Glutamatergic neuron (in vitro differentiated cells): ENCODE results near the gene TXNDC12. TPM values are rescaled to one million over a fixed set of nuclear protein-coding genes. Genes with fewer than 3 reads are reported as not detected.

Experiments used
- DNase-seq: peaks from one replicate; pipeline ENCODE4 v3.0.0; 2022
- H3K27ac Mint-ChIP-seq: one replicate; pipeline ENCODE4 v1.8.0; 2020; ENCODE audit warnings: mild to moderate bottlenecking, mixed read lengths, inconsistent platforms; ENCODE audit not compliant: unreplicated experiment
- H3K27me3 Mint-ChIP-seq: one replicate; pipeline ENCODE4 v1.8.0; 2020; ENCODE audit warnings: mild to moderate bottlenecking, moderate library complexity, mixed read lengths, inconsistent platforms; ENCODE audit not compliant: unreplicated experiment
- H3K36me3 Mint-ChIP-seq: one replicate; pipeline ENCODE4 v1.8.0; 2020; ENCODE audit warnings: mild to moderate bottlenecking, mixed read lengths, inconsistent platforms; ENCODE audit not compliant: unreplicated experiment
- H3K4me1 Mint-ChIP-seq: one replicate; pipeline ENCODE4 v1.8.0; 2020; ENCODE audit warnings: mild to moderate bottlenecking, low read depth, mixed read lengths, inconsistent platforms; ENCODE audit not compliant: unreplicated experiment
- H3K4me3 Mint-ChIP-seq: one replicate; pipeline ENCODE4 v1.8.0; 2020; ENCODE audit warnings: mild to moderate bottlenecking, mixed read lengths, inconsistent platforms; ENCODE audit not compliant: unreplicated experiment
- H3K9me3 Mint-ChIP-seq: one replicate; pipeline ENCODE4 v1.8.0; 2020; ENCODE audit warnings: mild to moderate bottlenecking, moderate library complexity, mixed read lengths, inconsistent platforms; ENCODE audit not compliant: unreplicated experiment
- total RNA-seq: library from RNA; stranded (reverse); fragmentation: NEBNext Ultra II Directional; extraction: Animal tissue kit (Norgen Biotek cat#: 25700); gene quantifications from one replicate; pipeline ENCODE4 v1.2.1, GENCODE V29; 2021; ENCODE audit not compliant: unreplicated experiment
- TF ChIP-seq, protein P1 (sequence below): fragments of 200-600 bp; sonication (generic); IDR thresholded peaks from one replicate; pipeline ENCODE4 v1.5.0; 2021; ENCODE audit not compliant: partially characterized antibody, unreplicated experiment

Gene TXNDC12
- total RNA-seq, 1 donor from 2014 or later = 27.2 TPM

GRCh38 chr1:52003877-52004276, 51.1 kb downstream of the TXNDC12 start:
- peaks cover 2% of the 10 kb centered on the region for H3K9me3 Mint-ChIP-seq
- peaks cover 2% of the 10 kb centered on the region for H3K4me1 Mint-ChIP-seq
- TF ChIP-seq, protein P1, sequence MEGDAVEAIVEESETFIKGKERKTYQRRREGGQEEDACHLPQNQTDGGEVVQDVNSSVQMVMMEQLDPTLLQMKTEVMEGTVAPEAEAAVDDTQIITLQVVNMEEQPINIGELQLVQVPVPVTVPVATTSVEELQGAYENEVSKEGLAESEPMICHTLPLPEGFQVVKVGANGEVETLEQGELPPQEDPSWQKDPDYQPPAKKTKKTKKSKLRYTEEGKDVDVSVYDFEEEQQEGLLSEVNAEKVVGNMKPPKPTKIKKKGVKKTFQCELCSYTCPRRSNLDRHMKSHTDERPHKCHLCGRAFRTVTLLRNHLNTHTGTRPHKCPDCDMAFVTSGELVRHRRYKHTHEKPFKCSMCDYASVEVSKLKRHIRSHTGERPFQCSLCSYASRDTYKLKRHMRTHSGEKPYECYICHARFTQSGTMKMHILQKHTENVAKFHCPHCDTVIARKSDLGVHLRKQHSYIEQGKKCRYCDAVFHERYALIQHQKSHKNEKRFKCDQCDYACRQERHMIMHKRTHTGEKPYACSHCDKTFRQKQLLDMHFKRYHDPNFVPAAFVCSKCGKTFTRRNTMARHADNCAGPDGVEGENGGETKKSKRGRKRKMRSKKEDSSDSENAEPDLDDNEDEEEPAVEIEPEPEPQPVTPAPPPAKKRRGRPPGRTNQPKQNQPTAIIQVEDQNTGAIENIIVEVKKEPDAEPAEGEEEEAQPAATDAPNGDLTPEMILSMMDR = no peak

DNA sequence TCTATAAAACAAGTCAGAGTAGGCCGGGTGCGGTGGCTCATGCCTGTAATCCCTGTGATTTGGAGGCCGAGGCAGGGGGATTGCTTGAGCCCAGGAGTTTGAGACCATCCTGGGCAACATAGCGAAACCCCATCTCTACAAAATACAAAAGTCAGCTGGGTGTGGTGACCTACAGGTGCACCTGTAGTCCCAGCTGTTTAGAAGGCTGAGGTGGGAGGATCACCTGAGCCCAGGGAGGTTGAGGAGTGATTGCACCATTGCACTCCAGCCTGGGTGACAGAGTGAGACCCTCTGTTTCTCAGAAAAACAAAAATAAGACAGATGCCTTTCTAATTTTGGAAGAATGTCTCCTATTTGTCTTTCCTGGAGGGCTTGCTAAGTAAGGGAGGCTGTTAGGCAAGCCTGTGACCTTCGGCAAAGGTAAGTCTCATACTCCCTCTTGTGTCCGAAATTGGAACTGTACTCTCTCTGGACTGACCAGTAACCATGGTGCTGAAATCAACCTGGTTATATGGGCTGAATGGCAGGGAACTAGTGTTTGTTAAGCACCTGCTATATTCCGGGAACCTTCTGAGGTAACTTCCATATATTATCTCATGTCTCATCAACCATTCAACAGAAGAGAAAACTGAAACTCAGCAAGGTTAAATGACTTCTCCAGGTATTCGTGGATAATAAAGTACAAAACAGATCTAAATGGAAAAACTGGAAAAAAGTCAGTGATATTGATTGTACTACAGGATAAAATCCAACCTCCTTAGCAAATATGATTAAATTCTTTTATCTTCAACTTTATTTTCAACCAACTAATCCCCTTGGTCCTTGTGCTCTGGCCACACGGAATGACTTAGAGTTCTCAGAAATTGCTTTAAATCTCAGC, 52.7 kb downstream of the TXNDC12 start:
- no peak overlapping the region for H3K4me3 Mint-ChIP-seq
- H3K4me1 Mint-ChIP-seq = peaks cover 7% of the 10 kb centered on the region
- no peak overlapping the region for H3K27ac Mint-ChIP-seq
- H3K9me3 Mint-ChIP-seq = peaks cover under 1% of the 10 kb centered on the region
- no peak for DNase-seq
- TF ChIP-seq, protein P1 = peak; percentile 94
- peaks cover 2% of the 10 kb centered on the region for H3K27me3 Mint-ChIP-seq
- no peaks in the 10 kb centered on the region for H3K36me3 Mint-ChIP-seq

More at GRCh38 chr1:52003877-52004276, 51.1 kb downstream of the TXNDC12 start:
- H3K36me3 Mint-ChIP-seq = no peaks in the 10 kb centered on the region
- no peak overlapping the region for H3K4me3 Mint-ChIP-seq
- H3K27me3 Mint-ChIP-seq = no peaks in the 10 kb centered on the region
- no peak for DNase-seq
- H3K27ac Mint-ChIP-seq = no peak overlapping the region

- Mint-ChIP-seq H3K4me1 (peaks cover 5% of the 10 kb centered on the region), H3K27ac (no peak overlapping the region), H3K36me3 (no peaks in the 10 kb centered on the region), H3K27me3 (peaks cover 2% of the 10 kb centered on the region), H3K9me3 (peaks cover 2% of the 10 kb centered on the region), H3K4me3 (no peak overlapping the region)
- TF ChIP-seq, protein P1 = no peak
- no peak for DNase-seq
Measured at GRCh38 chr1:51998701-51999100, 56.3 kb downstream of the TXNDC12 start.

DNA sequence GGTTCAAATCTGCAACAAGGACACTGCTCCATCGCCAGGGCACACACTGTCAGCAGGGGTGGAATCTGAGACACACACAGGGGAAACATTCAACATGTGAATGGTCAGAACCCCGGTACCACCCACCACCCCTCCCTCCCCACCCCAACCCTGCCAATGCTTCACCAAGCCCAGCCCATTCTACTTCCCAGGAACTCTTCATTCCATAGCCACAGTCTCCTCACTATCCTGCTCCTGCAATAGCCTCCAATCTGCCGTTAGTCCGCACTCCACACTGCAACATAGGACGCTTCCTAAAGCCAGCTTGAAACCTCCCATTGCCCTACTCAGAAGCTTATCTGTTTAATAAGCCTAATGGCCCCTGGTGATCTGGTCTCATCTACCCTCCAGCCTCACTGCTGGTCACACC, 57.0 kb downstream of the TXNDC12 start:
- no peak for DNase-seq
- Mint-ChIP-seq H3K36me3 (no peaks in the 10 kb centered on the region), H3K27ac (peak overlapping the region; percentile 5), H3K4me1 (peaks cover 5% of the 10 kb centered on the region), H3K27me3 (peaks cover 2% of the 10 kb centered on the region), H3K9me3 (peaks cover 2% of the 10 kb centered on the region), H3K4me3 (no peak overlapping the region)
- TF ChIP-seq, protein P1 = no peak

GRCh38 chr1:51990478-51990965, 64.5 kb downstream of the TXNDC12 start, which contains the start of gene RAB3B:
Gene RAB3B (minus strand): TSS chr1:51990700. CDS start chr1:51977117, 13,583 bp downstream.
- peaks cover 9% of the 10 kb centered on the region for H3K9me3 Mint-ChIP-seq
- peaks cover 8% of the 10 kb centered on the region for H3K4me1 Mint-ChIP-seq
- peaks cover 8% of the 10 kb centered on the region for H3K27me3 Mint-ChIP-seq
- H3K27ac Mint-ChIP-seq = no peak within 1 kb of the TSS
- TF ChIP-seq, protein P1 = no peak
- H3K4me3 Mint-ChIP-seq = peak within 1 kb of the TSS; percentile 83
- peak; percentile 89 for DNase-seq
- no peaks in the 10 kb centered on the region for H3K36me3 Mint-ChIP-seq
